ENCODE data around the gene KHDC3L. TPM values are rescaled to one million over a fixed set of nuclear protein-coding genes. Genes with fewer than 3 reads are reported as not detected.

The KHDC3L gene
- total and polyA plus RNA-seq, 2 of the 4 experiments (the other 2 are of a cell fraction), result not detected

DNA sequence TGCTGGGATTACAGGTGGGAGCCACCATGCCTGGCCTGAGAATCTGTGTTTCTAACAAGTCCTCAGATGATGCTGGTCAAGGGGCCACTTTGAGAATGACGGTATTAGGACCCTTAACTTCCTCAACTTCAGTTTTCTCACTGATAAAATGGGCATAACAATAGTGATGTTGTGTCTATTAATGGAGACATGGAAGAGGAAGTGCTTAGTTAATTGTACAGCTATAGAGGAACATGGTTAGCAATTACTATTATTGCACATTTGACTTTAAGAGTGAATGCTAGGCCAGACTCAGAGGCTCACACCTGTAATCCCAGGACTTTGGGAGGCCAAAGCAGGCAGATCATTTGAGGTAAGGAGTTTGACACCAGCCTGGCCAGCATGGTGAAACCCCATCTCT is 21.1 kb upstream of the KHDC3L start:
- WGBS, 2 experiments (ENCODE audit: extremely low coverage in 2 of 2, insufficient read length in 1 of 2), result no CpG with 5 or more reads among the region's 1 CpG
- Histone ChIP-seq H2BK5ac (ENCODE audit: low read depth, low read length, poor library complexity, severe bottlenecking) (no peak overlapping the region), H3K79me1 (ENCODE audit: low read depth in 1 of 2, low read length in 2 of 2) (no peaks in the 10 kb centered on the region), H3K9me1 (ENCODE audit: insufficient read depth, low read length) (no peaks in the 10 kb centered on the region), H3K4me2 (ENCODE audit: low read depth, low read length) (no peak overlapping the region), H4K5ac (ENCODE audit: low read depth, low read length) (no peak overlapping the region), H4K91ac (ENCODE audit: insufficient read depth, low read depth, low read length) (no peak overlapping the region), H2BK20ac (ENCODE audit: low read depth, low read length) (no peak overlapping the region), H3K56ac (ENCODE audit: extremely low read depth, insufficient read depth, low read length) (no peak overlapping the region), H3K9me3 (ENCODE audit: control insufficient read depth, insufficient read depth, low read length) (no peaks in the 10 kb centered on the region), H4K8ac (ENCODE audit: low read depth in 2 of 2, low read length in 2 of 2) (no peak overlapping the region), H3K9ac (ENCODE audit: low read depth, low read length) (no peak overlapping the region), H2AFZ (replicated peaks; ENCODE audit: low read length, poor library complexity) (no peak overlapping the region), H4K20me1 (ENCODE audit: insufficient read depth, low read length) (no peaks in the 10 kb centered on the region), H3K4ac (ENCODE audit: low read depth, low read length) (no peak overlapping the region), H3K36me3 (ENCODE audit: control insufficient read depth, insufficient read depth, low read length) (no peaks in the 10 kb centered on the region), H3K27ac (ENCODE audit: insufficient read depth, low read length) (no peak overlapping the region), H2AK5ac (ENCODE audit: low read depth, low read length) (no peak overlapping the region), H3K27me3 (ENCODE audit: control insufficient read depth, insufficient read depth, low read length) (peaks cover 6% of the 10 kb centered on the region), H3K4me1 (ENCODE audit: control insufficient read depth, insufficient read depth, low read length) (peaks cover 2% of the 10 kb centered on the region; the same call in 1 of the 2 replicates), H3K18ac (ENCODE audit: low read depth, low read length) (no peak overlapping the region), H3K23ac (ENCODE audit: low read depth, low read length) (no peak overlapping the region), H2AK9ac (replicated peaks; ENCODE audit: low read depth, low read length, poor library complexity) (no peak overlapping the region), H3K14ac (replicated peaks; ENCODE audit: low read depth, low read length) (no peak overlapping the region), H3K4me3 (ENCODE audit: insufficient read depth, low read depth, low read length) (no peak overlapping the region), H2BK120ac (ENCODE audit: low read depth, low read length) (no peak overlapping the region), H2BK15ac (ENCODE audit: low read depth, low read length) (no peak overlapping the region)
- BruUV-seq (replicated peaks), result no TSS peak
- POLR2A ChIA-PET (ENCODE audit: unreplicated experiment), result no interaction called here
- CTCF ChIA-PET, result no interaction called here
- no peak for TF ChIP-seq CEBPB (IDR thresholded peaks at IDR 0.05; ENCODE audit: low read depth, low read length)
- intact Hi-C loops (cut with micrococcal nuclease) (no loop called here), in situ Hi-C loops (cut with MboI; ENCODE audit: low sequenced_read_pairs) (loop anchor here (25.0 kb wide), 1 partner anchor 929 kb away; no protein-coding TSS in a partner anchor), dilution Hi-C loops (cut with HindIII; ENCODE audit: low sequenced_read_pairs, unreplicated experiment) (no loop called here)
- ATAC-seq (ENCODE audit: low read depth) (no peak), DNase-seq (no peak)
